ENCODE results near the gene ICAM5.

The ICAM5 gene

GRCh38 chr19:10309423-10309822 is 19.7 kb downstream of the ICAM5 start, which contains the start of gene ZGLP1:
Gene ZGLP1 (minus strand): TSS chr19:10309815.
- Histone ChIP-seq H3K27me3 (ENCODE audit: control insufficient read depth, insufficient read depth, low read length, poor library complexity, severe bottlenecking) (no peaks in the 10 kb centered on the region), H3K27ac (ENCODE audit: insufficient read depth, low read depth, low read length, poor library complexity, severe bottlenecking) (no peak within 1 kb of the TSS), H3K4me3 (ENCODE audit: insufficient read depth, low read depth, low read length) (no peak within 1 kb of the TSS), H3K9me3 (ENCODE audit: control insufficient read depth, low read length) (no peaks in the 10 kb centered on the region), H3K36me3 (ENCODE audit: control insufficient read depth, insufficient read depth, low read length) (no peaks in the 10 kb centered on the region), H3K4me1 (ENCODE audit: control insufficient read depth, insufficient read depth, low read length) (no peaks in the 10 kb centered on the region)
- 94% methylated on average over 24 of the region's 24 CpGs for WGBS, 2 experiments

GRCh38 chr19:10315335-10316214 is 25.8 kb downstream of the ICAM5 start, which contains the start of gene FDX2:
Gene FDX2 (minus strand): TSS chr19:10316015. CDS start chr19:10315996, 19 bp downstream.
- peaks cover 7% of the 10 kb centered on the region for H3K4me1 ChIP-seq (ENCODE audit: control insufficient read depth, insufficient read depth, low read length)

GRCh38 chr19:10316229-10317044 is 26.7 kb downstream of the ICAM5 start:
- Histone ChIP-seq H3K36me3 (ENCODE audit: control insufficient read depth, insufficient read depth, low read length) (peaks cover 22% of the 10 kb centered on the region), H3K4me1 (ENCODE audit: control insufficient read depth, insufficient read depth, low read length) (peaks cover 7% of the 10 kb centered on the region), H3K9me3 (ENCODE audit: control insufficient read depth, low read length) (no peaks in the 10 kb centered on the region), H3K27me3 (ENCODE audit: control insufficient read depth, insufficient read depth, low read length, poor library complexity, severe bottlenecking) (no peaks in the 10 kb centered on the region), H3K4me3 (ENCODE audit: insufficient read depth, low read depth, low read length) (peak overlapping the region; percentile 93), H3K27ac (ENCODE audit: insufficient read depth, low read depth, low read length, poor library complexity, severe bottlenecking) (peak overlapping the region; percentile 50)
- WGBS, 2 experiments = 85 to 86% methylated on average over 19 of the region's 19 CpGs

More at GRCh38 chr19:10315335-10316214, 25.8 kb downstream of the ICAM5 start, which contains the start of gene FDX2:
- 2% methylated on average over 55 of the region's 55 CpGs for WGBS, 2 experiments
- Histone ChIP-seq H3K36me3 (ENCODE audit: control insufficient read depth, insufficient read depth, low read length) (peaks cover 15% of the 10 kb centered on the region), H3K9me3 (ENCODE audit: control insufficient read depth, low read length) (no peaks in the 10 kb centered on the region), H3K4me3 (ENCODE audit: insufficient read depth, low read depth, low read length) (peak within 1 kb of the TSS; percentile 93), H3K27ac (ENCODE audit: insufficient read depth, low read depth, low read length, poor library complexity, severe bottlenecking) (peak within 1 kb of the TSS; percentile 50), H3K27me3 (ENCODE audit: control insufficient read depth, insufficient read depth, low read length, poor library complexity, severe bottlenecking) (no peaks in the 10 kb centered on the region)

GRCh38 chr19:10317045-10317856 is 27.5 kb downstream of the ICAM5 start:
- no peaks in the 10 kb centered on the region for H3K27me3 ChIP-seq (ENCODE audit: control insufficient read depth, insufficient read depth, low read length, poor library complexity, severe bottlenecking)
- peaks cover 7% of the 10 kb centered on the region for H3K4me1 ChIP-seq (ENCODE audit: control insufficient read depth, insufficient read depth, low read length)
- H3K27ac ChIP-seq (ENCODE audit: insufficient read depth, low read depth, low read length, poor library complexity, severe bottlenecking) = no peak overlapping the region
- 93 to 94% methylated on average over 29 of the region's 29 CpGs for WGBS, 2 experiments
- H3K9me3 ChIP-seq (ENCODE audit: control insufficient read depth, low read length) = no peaks in the 10 kb centered on the region
- no peak overlapping the region for H3K4me3 ChIP-seq (ENCODE audit: insufficient read depth, low read depth, low read length)
- H3K36me3 ChIP-seq (ENCODE audit: control insufficient read depth, insufficient read depth, low read length) = peaks cover 28% of the 10 kb centered on the region

- Histone ChIP-seq H3K36me3 (ENCODE audit: control insufficient read depth, insufficient read depth, low read length) (peaks cover 35% of the 10 kb centered on the region), H3K27me3 (ENCODE audit: control insufficient read depth, insufficient read depth, low read length, poor library complexity, severe bottlenecking) (no peaks in the 10 kb centered on the region), H3K27ac (ENCODE audit: insufficient read depth, low read depth, low read length, poor library complexity, severe bottlenecking) (no peak overlapping the region), H3K4me3 (ENCODE audit: insufficient read depth, low read depth, low read length) (no peak overlapping the region), H3K9me3 (ENCODE audit: control insufficient read depth, low read length) (no peaks in the 10 kb centered on the region), H3K4me1 (ENCODE audit: control insufficient read depth, insufficient read depth, low read length) (peaks cover 7% of the 10 kb centered on the region)
- 91 to 95% methylated on average over 15 of the region's 15 CpGs for WGBS, 2 experiments
Observed at GRCh38 chr19:10317857-10318462, 28.2 kb downstream of the ICAM5 start.

- no peak overlapping the region for H3K27ac ChIP-seq (ENCODE audit: insufficient read depth, low read depth, low read length, poor library complexity, severe bottlenecking)
- peaks cover 7% of the 10 kb centered on the region for H3K4me1 ChIP-seq (ENCODE audit: control insufficient read depth, insufficient read depth, low read length)
- 89 to 95% methylated on average over 13 of the region's 13 CpGs for WGBS, 2 experiments
- H3K4me3 ChIP-seq (ENCODE audit: insufficient read depth, low read depth, low read length) = no peak overlapping the region
- H3K27me3 ChIP-seq (ENCODE audit: control insufficient read depth, insufficient read depth, low read length, poor library complexity, severe bottlenecking) = no peaks in the 10 kb centered on the region
- no peaks in the 10 kb centered on the region for H3K9me3 ChIP-seq (ENCODE audit: control insufficient read depth, low read length)
- peaks cover 42% of the 10 kb centered on the region for H3K36me3 ChIP-seq (ENCODE audit: control insufficient read depth, insufficient read depth, low read length)
Observed at GRCh38 chr19:10318807-10319682, 29.3 kb downstream of the ICAM5 start.

- peaks cover 50% of the 10 kb centered on the region for H3K36me3 ChIP-seq (ENCODE audit: control insufficient read depth, insufficient read depth, low read length)
- no peak overlapping the region for H3K4me3 ChIP-seq (ENCODE audit: insufficient read depth, low read depth, low read length)
- H3K27ac ChIP-seq (ENCODE audit: insufficient read depth, low read depth, low read length, poor library complexity, severe bottlenecking) = no peak overlapping the region
- H3K9me3 ChIP-seq (ENCODE audit: control insufficient read depth, low read length) = no peaks in the 10 kb centered on the region
- WGBS, 2 experiments = 95% methylated on average over 32 of the region's 32 CpGs
- no peaks in the 10 kb centered on the region for H3K27me3 ChIP-seq (ENCODE audit: control insufficient read depth, insufficient read depth, low read length, poor library complexity, severe bottlenecking)
- H3K4me1 ChIP-seq (ENCODE audit: control insufficient read depth, insufficient read depth, low read length) = peaks cover 6% of the 10 kb centered on the region
Observed at GRCh38 chr19:10320602-10321416, 31.1 kb downstream of the ICAM5 start.

GRCh38 chr19:10321417-10321797 is 31.7 kb downstream of the ICAM5 start:
- H3K4me3 ChIP-seq (ENCODE audit: insufficient read depth, low read depth, low read length) = no peak overlapping the region
- H3K4me1 ChIP-seq (ENCODE audit: control insufficient read depth, insufficient read depth, low read length) = peaks cover under 1% of the 10 kb centered on the region
- 93 to 95% methylated on average over 11 of the region's 11 CpGs for WGBS, 2 experiments
- H3K27ac ChIP-seq (ENCODE audit: insufficient read depth, low read depth, low read length, poor library complexity, severe bottlenecking) = no peak overlapping the region
- no peaks in the 10 kb centered on the region for H3K27me3 ChIP-seq (ENCODE audit: control insufficient read depth, insufficient read depth, low read length, poor library complexity, severe bottlenecking)
- peaks cover 52% of the 10 kb centered on the region for H3K36me3 ChIP-seq (ENCODE audit: control insufficient read depth, insufficient read depth, low read length)
- H3K9me3 ChIP-seq (ENCODE audit: control insufficient read depth, low read length) = no peaks in the 10 kb centered on the region

All from ectodermal cell (in vitro differentiated cells).